ENCODE data around the gene SPEF2.

DNA sequence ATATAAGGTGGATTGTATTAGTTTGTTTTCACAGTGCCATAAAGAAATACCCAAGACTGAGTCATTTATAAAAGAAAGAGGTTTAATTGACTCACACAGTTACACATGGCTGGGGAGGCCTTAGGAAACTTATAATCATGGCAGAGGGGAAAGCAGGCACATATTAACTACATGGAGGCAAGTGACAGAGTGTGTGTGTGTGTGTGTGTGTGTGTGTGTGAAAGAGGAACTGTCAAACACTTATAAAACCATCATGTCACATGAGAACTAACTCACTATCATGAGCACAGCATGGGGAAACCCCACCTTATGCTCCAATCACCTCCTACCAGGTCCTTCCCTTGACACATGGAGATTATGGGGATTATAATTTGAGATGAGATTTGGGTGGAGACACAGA is 118.6 kb downstream of the SPEF2 start:
- no peak for TF ChIP-seq EZH2phosphoT487 (IDR thresholded peaks at IDR 0.05; ENCODE audit: low read depth, severe bottlenecking, unreplicated experiment)
- no peak for TF ChIP-seq CTCF (IDR thresholded peaks at IDR 0.05; ENCODE audit: poor library complexity)
- TF ChIP-seq EZH2 (IDR thresholded peaks at IDR 0.05; ENCODE audit: borderline replicate concordance) = no peak
